HPDE6-E6E7 (cell line): ENCODE results near the gene CH25H.
"Not testable (repeated sequence)": the region's sequence is repeated elsewhere in the genome, so short reads cannot be mapped to it uniquely, and the experiment has no call there.

Experiments
- DNase-seq: peaks from one replicate; pipeline ENCODE4 v3.0.0; 2011; ENCODE audit warnings: missing footprints; ENCODE audit errors: extremely low spot score

The CH25H gene

GRCh38 chr10:89207181-89207800 is at the start of gene CH25H:
CH25H (minus strand) TSS chr10:89207317; CDS start chr10:89207292, 25 bp downstream.
- no peak for DNase-seq

- no peak for DNase-seq
Measured at GRCh38 chr10:89256340-89256739, 49.2 kb upstream of the CH25H start.

- DNase-seq, result no peak
Measured at GRCh38 chr10:89255793-89256192, 48.7 kb upstream of the CH25H start.

- not testable (repeated sequence) for DNase-seq
Measured at GRCh38 chr10:89255091-89255579, 48.0 kb upstream of the CH25H start.

- no peak for DNase-seq
Measured at GRCh38 chr10:89252225-89252585, 45.1 kb upstream of the CH25H start.

- peak; percentile 90 for DNase-seq
Measured at GRCh38 chr10:89251409-89252224, 44.5 kb upstream of the CH25H start, which contains the start of gene LIPA. LIPA (minus strand) TSS chr10:89251775; CDS start chr10:89247648, 4,127 bp downstream.

GRCh38 chr10:89250865-89251408 is 43.8 kb upstream of the CH25H start:
- DNase-seq, result no peak

- DNase-seq, result no peak
Measured at GRCh38 chr10:89248990-89249389, 41.9 kb upstream of the CH25H start.

- DNase-seq, result not testable (repeated sequence)
Measured at GRCh38 chr10:89247623-89248022, 40.5 kb upstream of the CH25H start.

GRCh38 chr10:89245802-89246201 is 38.7 kb upstream of the CH25H start:
- DNase-seq, result no peak

GRCh38 chr10:89242840-89243568 is 35.9 kb upstream of the CH25H start:
- DNase-seq, result no peak

- DNase-seq, result no peak
Measured at GRCh38 chr10:89242345-89242684, 35.2 kb upstream of the CH25H start.

GRCh38 chr10:89241486-89242344 is 34.6 kb upstream of the CH25H start:
- no peak for DNase-seq

GRCh38 chr10:89241026-89241425 is 33.9 kb upstream of the CH25H start:
- no peak for DNase-seq

- DNase-seq, result no peak
Measured at GRCh38 chr10:89240519-89240918, 33.4 kb upstream of the CH25H start.

- no peak for DNase-seq
Measured at GRCh38 chr10:89238956-89239644, 32.0 kb upstream of the CH25H start.

- no peak for DNase-seq
Measured at GRCh38 chr10:89237849-89238248, 30.7 kb upstream of the CH25H start.

- DNase-seq, result no peak
Measured at GRCh38 chr10:89236226-89236797, 29.2 kb upstream of the CH25H start.

- no peak for DNase-seq
Measured at GRCh38 chr10:89235073-89235798, 28.1 kb upstream of the CH25H start.

GRCh38 chr10:89233033-89233432 is 25.9 kb upstream of the CH25H start:
- no peak for DNase-seq
